Suprapubic skin (tissue), 3 donors: ENCODE results near the gene CPTP.

Experiments
- EP300 ChIP-seq: sonication (generic); formaldehyde crosslinking; IDR thresholded peaks from one replicate; pipeline ENCODE4 v1.6.1; 2017; ENCODE audit warnings: antibody characterized with exemption
- POLR2A ChIP-seq, 2 donors: fragments of 450-650 bp; IDR thresholded peaks; one replicate each; pipeline ENCODE4 v1.6.1; 2017; ENCODE audit warnings: antibody characterized with exemption in 2 of 2, mild to moderate bottlenecking in 2 of 2, moderate library complexity in 2 of 2
- TF ChIP-seq, protein P1 (sequence below), 2 donors: fragments of 200-600 bp in 1 of 2; fragments of 450-650 bp in 1 of 2; sonication (generic) in 1 of 2; IDR thresholded peaks; one replicate each; pipeline ENCODE4 v1.5.1; 2016 to 2019; ENCODE audit warnings: antibody characterized with exemption in 2 of 2, mild to moderate bottlenecking in 1 of 2, moderate library complexity in 1 of 2

DNA sequence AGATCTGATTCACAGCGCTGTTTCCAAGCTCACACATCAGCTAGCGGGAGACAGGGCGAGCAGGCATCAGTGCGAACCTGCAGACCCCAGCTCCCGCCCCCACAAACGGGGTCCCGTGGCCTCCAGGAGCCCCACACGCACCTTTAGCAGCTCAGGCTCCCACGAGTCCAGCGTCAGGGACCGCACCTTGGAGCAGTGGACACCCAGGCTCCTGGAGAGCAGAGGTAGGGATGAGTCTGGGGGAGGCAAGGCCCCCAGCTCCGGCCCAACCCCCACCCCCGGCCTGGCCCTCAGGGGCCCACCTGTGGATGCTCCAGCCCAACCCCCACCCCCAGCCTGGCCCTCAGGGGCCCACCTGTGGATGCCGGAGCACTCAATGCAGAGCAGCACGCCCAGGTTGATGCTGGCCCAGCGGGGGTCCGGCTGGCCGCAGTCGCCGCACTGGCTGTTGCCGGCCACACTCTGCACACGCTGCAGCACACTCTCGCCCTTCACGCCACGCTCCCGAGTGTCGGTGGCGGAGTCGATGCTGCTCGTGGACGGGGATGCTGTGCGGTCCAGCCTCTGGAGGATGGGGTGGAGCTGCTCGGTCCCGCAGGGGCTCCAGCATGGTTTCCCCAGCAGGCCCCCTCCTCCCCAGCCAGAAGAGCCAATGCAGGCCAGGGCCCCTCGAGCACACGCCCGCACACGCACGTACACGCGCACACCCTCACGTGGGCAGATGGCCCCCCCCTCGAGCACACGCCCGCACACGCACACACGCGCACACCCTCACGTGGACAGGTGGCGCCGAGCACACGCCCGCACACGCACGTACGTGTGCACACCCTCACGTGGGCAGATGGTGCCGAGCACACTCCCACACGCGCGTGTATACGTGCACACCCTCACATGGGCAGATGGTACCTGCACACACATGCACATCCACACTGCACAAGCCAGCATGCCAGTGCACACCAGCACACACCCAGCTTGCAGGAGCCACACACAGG lies 28.2 kb upstream of the CPTP start:
- TF ChIP-seq, protein P1, sequence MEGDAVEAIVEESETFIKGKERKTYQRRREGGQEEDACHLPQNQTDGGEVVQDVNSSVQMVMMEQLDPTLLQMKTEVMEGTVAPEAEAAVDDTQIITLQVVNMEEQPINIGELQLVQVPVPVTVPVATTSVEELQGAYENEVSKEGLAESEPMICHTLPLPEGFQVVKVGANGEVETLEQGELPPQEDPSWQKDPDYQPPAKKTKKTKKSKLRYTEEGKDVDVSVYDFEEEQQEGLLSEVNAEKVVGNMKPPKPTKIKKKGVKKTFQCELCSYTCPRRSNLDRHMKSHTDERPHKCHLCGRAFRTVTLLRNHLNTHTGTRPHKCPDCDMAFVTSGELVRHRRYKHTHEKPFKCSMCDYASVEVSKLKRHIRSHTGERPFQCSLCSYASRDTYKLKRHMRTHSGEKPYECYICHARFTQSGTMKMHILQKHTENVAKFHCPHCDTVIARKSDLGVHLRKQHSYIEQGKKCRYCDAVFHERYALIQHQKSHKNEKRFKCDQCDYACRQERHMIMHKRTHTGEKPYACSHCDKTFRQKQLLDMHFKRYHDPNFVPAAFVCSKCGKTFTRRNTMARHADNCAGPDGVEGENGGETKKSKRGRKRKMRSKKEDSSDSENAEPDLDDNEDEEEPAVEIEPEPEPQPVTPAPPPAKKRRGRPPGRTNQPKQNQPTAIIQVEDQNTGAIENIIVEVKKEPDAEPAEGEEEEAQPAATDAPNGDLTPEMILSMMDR (IDR thresholded peaks at IDR 0.05), result no peak
- no peak for TF ChIP-seq POLR2A (IDR thresholded peaks at IDR 0.05)
- no peak for TF ChIP-seq EP300
